K562 (cell line): Measurements from ENCODE around the gene WDR83. TPM values are rescaled to one million over a fixed set of nuclear protein-coding genes. Genes with fewer than 3 reads are reported as not detected.

Experiments used
- CHD2 ChIP-seq: IDR thresholded peaks from 2 replicates; pipeline ENCODE4 v1.6.1; 2011; ENCODE audit warnings: low read depth, low read length
- CTBP1 ChIP-seq: fragments of 450-650 bp; IDR thresholded peaks from 2 replicates; pipeline ENCODE4 v1.6.1; 2016; ENCODE audit warnings: borderline replicate concordance
- ETV6 ChIP-seq, 3 experiments: fragments of 150-350 bp in 1 of 3; sonication (generic) in 1 of 3; formaldehyde crosslinking in 1 of 3; IDR thresholded peaks; 2 replicates each; pipeline versions ENCODE4 v1.6.1 to v1.8.0; 2014 to 2022; ENCODE audit warnings: borderline replicate concordance in 2 of 3, low read depth in 2 of 3, antibody characterized with exemption in 1 of 3, low read length in 1 of 3, mild to moderate bottlenecking in 1 of 3, missing genetic modification reagents in 1 of 3
- GTF2A2 ChIP-seq: IDR thresholded peaks from 2 replicates; pipeline ENCODE4 v1.6.1; 2016; ENCODE audit warnings: mild to moderate bottlenecking, missing genetic modification characterization, missing compliant biosample characterization
- GTF2F1 ChIP-seq: IDR thresholded peaks from 2 replicates; pipeline ENCODE4 v1.6.1; 2011; ENCODE audit warnings: low read depth, low read length, improper control_type of control experiment
- GTF3C2 ChIP-seq: IDR thresholded peaks from 3 replicates; pipeline ENCODE4 v1.6.1; 2011; ENCODE audit warnings: borderline replicate concordance, mild to moderate bottlenecking, moderate library complexity; ENCODE audit not compliant: insufficient read length; ENCODE audit errors: extremely low read depth
- HMG20B ChIP-seq: fragments of 250-450 bp; sonication (Bioruptor Pico); IDR thresholded peaks from 2 replicates; pipeline ENCODE4 v1.5.0; 2021; ENCODE audit warnings: mild to moderate bottlenecking
- NCOA1 ChIP-seq: fragments of 450-650 bp; IDR thresholded peaks from 2 replicates; pipeline ENCODE4 v1.6.1; 2016; ENCODE audit warnings: low read depth
- POLR2H ChIP-seq: IDR thresholded peaks from 2 replicates; pipeline ENCODE4 v1.6.1; 2016; ENCODE audit warnings: missing genetic modification characterization, low read depth, mild to moderate bottlenecking, control low read depth, missing compliant biosample characterization, moderate library complexity
- PRPF4 ChIP-seq: fragments of 200-400 bp; formaldehyde crosslinking; IDR thresholded peaks from one replicate; pipeline ENCODE4 v1.6.1; 2017; ENCODE audit warnings: low read length, low read depth, mild to moderate bottlenecking; ENCODE audit not compliant: insufficient read depth, poor library complexity, severe bottlenecking
- RBM22 ChIP-seq: fragments of 200-400 bp; formaldehyde crosslinking; IDR thresholded peaks from 2 replicates; pipeline ENCODE4 v1.6.1; 2018; ENCODE audit warnings: low read length, low read depth; ENCODE audit not compliant: poor library complexity, severe bottlenecking
- SIN3B ChIP-seq: fragments of 450-650 bp; IDR thresholded peaks from 2 replicates; pipeline ENCODE4 v1.6.1; 2017; ENCODE audit warnings: low read depth, mild to moderate bottlenecking, moderate library complexity
- SPI1 ChIP-seq: IDR thresholded peaks from 2 replicates; pipeline ENCODE4 v1.6.1; 2011; ENCODE audit warnings: low read depth, low read length, control low read depth, borderline replicate concordance
- SREBF1 ChIP-seq: fragments of 150-350 bp; IDR thresholded peaks from 2 replicates; pipeline ENCODE4 v1.6.1; 2014; ENCODE audit warnings: antibody characterized with exemption, low read depth, low read length, borderline replicate concordance
- TFE3 ChIP-seq: fragments of 450-650 bp; formaldehyde crosslinking; IDR thresholded peaks from 2 replicates; pipeline ENCODE4 v1.4.0; 2020; ENCODE audit warnings: mild to moderate bottlenecking, mixed read lengths
- TRIM25 ChIP-seq: fragments of 450-650 bp; IDR thresholded peaks from 2 replicates; pipeline ENCODE4 v1.7.0; 2016; ENCODE audit warnings: borderline replicate concordance
- ZBTB43 ChIP-seq: sonication (generic); formaldehyde crosslinking; IDR thresholded peaks from 2 replicates; pipeline ENCODE4 v1.8.0; 2023; ENCODE audit warnings: mild to moderate bottlenecking, missing genetic modification reagents
- ZNF644 ChIP-seq: fragments of 200-800 bp; sonication (Bioruptor generic); IDR thresholded peaks from 2 replicates; pipeline ENCODE4 v1.6.1; 2016; ENCODE audit warnings: low read depth, missing genetic modification characterization, missing compliant biosample characterization
- polyA plus RNA-seq, 8 experiments: library from polyadenylated mRNA; depleted of rRNA in 4 of 8; stranded (reverse) in 5 of 8; unstranded in 3 of 8; fragments of >200 nt; fragmentation: Nextera tagmentation in 2 of 8; fragmentation: Illumina TruSeq in 1 of 8; extraction: Ambion mirVana in 2 of 8; extraction: Trizol in 1 of 8; gene quantifications; 2 replicates each; pipeline versions ENCODE4 v1.2.1 to v1.2.3, GENCODE V29; 2011 to 2014; ENCODE audit warnings: inconsistent platforms in 1 of 8, missing spikeins in 1 of 8
- total RNA-seq, 7 experiments: library from RNA; depleted of rRNA in 6 of 7; stranded (reverse); fragments of >200 nt in 6 of 7; fragmentation: Illumina TruSeq in 2 of 7; extraction: Trizol in 2 of 7; gene quantifications; 2 replicates each; pipeline versions ENCODE4 v1.2.1 to v1.2.3, GENCODE V29; 2011 to 2021; ENCODE audit warnings: low replicate concordance in 1 of 7

WDR83 gene
- total and polyA plus RNA-seq, 9 of the 15 experiments (the other 6 are each of a cell fraction or from before 2014, with no cell fraction given), result 0.52 to 21.3 (median 4.2) TPM

- TF ChIP-seq TRIM25, result no peak
- no peak for TF ChIP-seq NCOA1
- TF ChIP-seq RBM22, result peak; percentile 92
- peak; percentile 76 for TF ChIP-seq CTBP1
- TF ChIP-seq GTF2A2 (tag), result 0 out of 2 replicates have a peak, but pooled peaks have one; percentile 56
- no peak for TF ChIP-seq SREBF1
- 0 out of 4 replicates have a peak, but pooled peaks of 1 of the 2 experiments have one; percentile 31 for TF ChIP-seq ETV6 (IDR thresholded peaks at IDR 0.05; ENCODE audit: borderline replicate concordance in 1 of 2, low read depth in 2 of 2, low read length in 1 of 2)
- no peak for TF ChIP-seq ETV6 (CRISPR knock-in tag; IDR thresholded peaks at IDR 0.05; ENCODE audit: borderline replicate concordance)
- TF ChIP-seq HMG20B, result no peak
- TF ChIP-seq GTF2F1, result peak; percentile 44; the same call in 1 of the 2 replicates
- TF ChIP-seq ZBTB43 (CRISPR knock-in tag), result peak; percentile 71; the same call in 1 of the 2 replicates
- TF ChIP-seq ZNF644 (tag), result peak; percentile 30
- peak; percentile 91 for TF ChIP-seq POLR2H (tag)
- TF ChIP-seq SPI1, result no peak
- TF ChIP-seq CHD2, result peak; percentile 71
- no peak for TF ChIP-seq PRPF4
- TF ChIP-seq GTF3C2, result no peak
- peak; percentile 100 for TF ChIP-seq TFE3
- TF ChIP-seq SIN3B, result peak; percentile 80
Measured at GRCh38 chr19:12681074-12681987, 14.7 kb downstream of the WDR83 start, which contains the start of gene DHPS (continued).
